ENCODE data around the gene SLC38A9.

- no peak for TF ChIP-seq POLR2A (IDR thresholded peaks at IDR 0.05)
- TF ChIP-seq CTCF (IDR thresholded peaks at IDR 0.05) = no peak
Observed at GRCh38 chr5:55623789-55624188, 88.3 kb downstream of the SLC38A9 start.

All from heart left ventricle (tissue), 13 donors.